ENCODE results near the gene DDX54.

DDX54 gene

GRCh38 chr12:113159937-113160336 lies 25.3 kb downstream of the DDX54 start:
- no peak overlapping the region for H3K4me3 ChIP-seq (ENCODE audit: low read length)
- no peaks in the 10 kb centered on the region for H3K9me3 ChIP-seq (ENCODE audit: low read length)
- H3K36me3 ChIP-seq (ENCODE audit: insufficient read depth, low read length), result peaks cover 60% of the 10 kb centered on the region
- peaks cover 5% of the 10 kb centered on the region for H3K4me1 ChIP-seq (ENCODE audit: insufficient read depth, low read length)
- no peak overlapping the region for H2AFZ ChIP-seq (ENCODE audit: low read depth, low read length)
- H3K27me3 ChIP-seq (ENCODE audit: insufficient read depth, low read length), result peaks cover 11% of the 10 kb centered on the region

- no peaks in the 10 kb centered on the region for H3K9me3 ChIP-seq (ENCODE audit: low read length)
- no peak overlapping the region for H2AFZ ChIP-seq (ENCODE audit: low read depth, low read length)
- peaks cover 54% of the 10 kb centered on the region for H3K36me3 ChIP-seq (ENCODE audit: insufficient read depth, low read length)
- H3K4me1 ChIP-seq (ENCODE audit: insufficient read depth, low read length), result peaks cover 5% of the 10 kb centered on the region
- no peak overlapping the region for H3K4me3 ChIP-seq (ENCODE audit: low read length)
- peaks cover 21% of the 10 kb centered on the region for H3K27me3 ChIP-seq (ENCODE audit: insufficient read depth, low read length)
Observed at GRCh38 chr12:113158439-113159203, 26.7 kb downstream of the DDX54 start.

- H3K4me3 ChIP-seq (ENCODE audit: low read length), result no peak overlapping the region
- H3K9me3 ChIP-seq (ENCODE audit: low read length), result no peaks in the 10 kb centered on the region
- H3K36me3 ChIP-seq (ENCODE audit: insufficient read depth, low read length), result peaks cover 43% of the 10 kb centered on the region
- peaks cover 26% of the 10 kb centered on the region for H3K27me3 ChIP-seq (ENCODE audit: insufficient read depth, low read length)
- H3K4me1 ChIP-seq (ENCODE audit: insufficient read depth, low read length), result peaks cover 2% of the 10 kb centered on the region
- no peak overlapping the region for H2AFZ ChIP-seq (ENCODE audit: low read depth, low read length)
Observed at GRCh38 chr12:113157218-113157859, 27.9 kb downstream of the DDX54 start.

GRCh38 chr12:113155646-113156045 lies 29.6 kb downstream of the DDX54 start:
- Histone ChIP-seq H3K4me1 (ENCODE audit: insufficient read depth, low read length) (peaks cover under 1% of the 10 kb centered on the region), H3K4me3 (ENCODE audit: low read length) (no peak overlapping the region), H3K36me3 (ENCODE audit: insufficient read depth, low read length) (peaks cover 31% of the 10 kb centered on the region), H2AFZ (ENCODE audit: low read depth, low read length) (no peak overlapping the region), H3K27me3 (ENCODE audit: insufficient read depth, low read length) (peaks cover 34% of the 10 kb centered on the region), H3K9me3 (ENCODE audit: low read length) (no peaks in the 10 kb centered on the region)

GRCh38 chr12:113155060-113155459 lies 30.2 kb downstream of the DDX54 start:
- no peaks in the 10 kb centered on the region for H3K9me3 ChIP-seq (ENCODE audit: low read length)
- H3K4me1 ChIP-seq (ENCODE audit: insufficient read depth, low read length), result peaks cover 6% of the 10 kb centered on the region
- peaks cover 25% of the 10 kb centered on the region for H3K36me3 ChIP-seq (ENCODE audit: insufficient read depth, low read length)
- H3K4me3 ChIP-seq (ENCODE audit: low read length), result no peak overlapping the region
- peaks cover 34% of the 10 kb centered on the region for H3K27me3 ChIP-seq (ENCODE audit: insufficient read depth, low read length)
- H2AFZ ChIP-seq (ENCODE audit: low read depth, low read length), result no peak overlapping the region

GRCh38 chr12:113154351-113154973 lies 30.8 kb downstream of the DDX54 start:
- H3K4me1 ChIP-seq (ENCODE audit: insufficient read depth, low read length), result peaks cover 12% of the 10 kb centered on the region
- peaks cover 34% of the 10 kb centered on the region for H3K27me3 ChIP-seq (ENCODE audit: insufficient read depth, low read length)
- no peaks in the 10 kb centered on the region for H3K9me3 ChIP-seq (ENCODE audit: low read length)
- H3K4me3 ChIP-seq (ENCODE audit: low read length), result no peak overlapping the region
- no peak overlapping the region for H2AFZ ChIP-seq (ENCODE audit: low read depth, low read length)
- peaks cover 19% of the 10 kb centered on the region for H3K36me3 ChIP-seq (ENCODE audit: insufficient read depth, low read length)

GRCh38 chr12:113152835-113153814 lies 32.2 kb downstream of the DDX54 start:
- Histone ChIP-seq H3K4me1 (ENCODE audit: insufficient read depth, low read length) (peaks cover 16% of the 10 kb centered on the region), H3K9me3 (ENCODE audit: low read length) (no peaks in the 10 kb centered on the region), H3K27me3 (ENCODE audit: insufficient read depth, low read length) (peaks cover 34% of the 10 kb centered on the region), H3K4me3 (ENCODE audit: low read length) (peak overlapping the region; percentile 42), H3K36me3 (ENCODE audit: insufficient read depth, low read length) (peaks cover 7% of the 10 kb centered on the region), H2AFZ (ENCODE audit: low read depth, low read length) (peak overlapping the region; percentile 49)

- H2AFZ ChIP-seq (ENCODE audit: low read depth, low read length), result peak overlapping the region; percentile 49
- no peaks in the 10 kb centered on the region for H3K9me3 ChIP-seq (ENCODE audit: low read length)
- peaks cover 16% of the 10 kb centered on the region for H3K4me1 ChIP-seq (ENCODE audit: insufficient read depth, low read length)
- no peak overlapping the region for H3K4me3 ChIP-seq (ENCODE audit: low read length)
- H3K36me3 ChIP-seq (ENCODE audit: insufficient read depth, low read length), result no peaks in the 10 kb centered on the region
- peaks cover 34% of the 10 kb centered on the region for H3K27me3 ChIP-seq (ENCODE audit: insufficient read depth, low read length)
Observed at GRCh38 chr12:113152196-113152834, 33.0 kb downstream of the DDX54 start.

GRCh38 chr12:113151655-113152054 lies 33.6 kb downstream of the DDX54 start:
- Histone ChIP-seq H3K4me3 (ENCODE audit: low read length) (no peak overlapping the region), H3K27me3 (ENCODE audit: insufficient read depth, low read length) (peaks cover 34% of the 10 kb centered on the region), H3K36me3 (ENCODE audit: insufficient read depth, low read length) (no peaks in the 10 kb centered on the region), H3K9me3 (ENCODE audit: low read length) (no peaks in the 10 kb centered on the region), H3K4me1 (ENCODE audit: insufficient read depth, low read length) (peaks cover 16% of the 10 kb centered on the region), H2AFZ (ENCODE audit: low read depth, low read length) (no peak overlapping the region)

- peaks cover 21% of the 10 kb centered on the region for H3K27me3 ChIP-seq (ENCODE audit: insufficient read depth, low read length)
- H3K36me3 ChIP-seq (ENCODE audit: insufficient read depth, low read length), result no peaks in the 10 kb centered on the region
- H3K4me1 ChIP-seq (ENCODE audit: insufficient read depth, low read length), result peaks cover 16% of the 10 kb centered on the region
- no peak within 1 kb of the TSS for H2AFZ ChIP-seq (ENCODE audit: low read depth, low read length)
- H3K4me3 ChIP-seq (ENCODE audit: low read length), result no peak within 1 kb of the TSS
- H3K9me3 ChIP-seq (ENCODE audit: low read length), result no peaks in the 10 kb centered on the region
Observed at GRCh38 chr12:113149361-113150150, 35.7 kb downstream of the DDX54 start, which contains the start of gene CFAP73. Gene CFAP73 (plus strand): TSS chr12:113149724. CDS start chr12:113149858, 134 bp downstream.

- H3K4me1 ChIP-seq (ENCODE audit: insufficient read depth, low read length), result peaks cover 20% of the 10 kb centered on the region
- peaks cover 10% of the 10 kb centered on the region for H3K27me3 ChIP-seq (ENCODE audit: insufficient read depth, low read length)
- no peak overlapping the region for H3K4me3 ChIP-seq (ENCODE audit: low read length)
- no peaks in the 10 kb centered on the region for H3K9me3 ChIP-seq (ENCODE audit: low read length)
- H3K36me3 ChIP-seq (ENCODE audit: insufficient read depth, low read length), result no peaks in the 10 kb centered on the region
- H2AFZ ChIP-seq (ENCODE audit: low read depth, low read length), result no peak overlapping the region
Observed at GRCh38 chr12:113146999-113147398, 38.3 kb downstream of the DDX54 start.
